ENCODE data around the gene PLCB1.

DNA sequence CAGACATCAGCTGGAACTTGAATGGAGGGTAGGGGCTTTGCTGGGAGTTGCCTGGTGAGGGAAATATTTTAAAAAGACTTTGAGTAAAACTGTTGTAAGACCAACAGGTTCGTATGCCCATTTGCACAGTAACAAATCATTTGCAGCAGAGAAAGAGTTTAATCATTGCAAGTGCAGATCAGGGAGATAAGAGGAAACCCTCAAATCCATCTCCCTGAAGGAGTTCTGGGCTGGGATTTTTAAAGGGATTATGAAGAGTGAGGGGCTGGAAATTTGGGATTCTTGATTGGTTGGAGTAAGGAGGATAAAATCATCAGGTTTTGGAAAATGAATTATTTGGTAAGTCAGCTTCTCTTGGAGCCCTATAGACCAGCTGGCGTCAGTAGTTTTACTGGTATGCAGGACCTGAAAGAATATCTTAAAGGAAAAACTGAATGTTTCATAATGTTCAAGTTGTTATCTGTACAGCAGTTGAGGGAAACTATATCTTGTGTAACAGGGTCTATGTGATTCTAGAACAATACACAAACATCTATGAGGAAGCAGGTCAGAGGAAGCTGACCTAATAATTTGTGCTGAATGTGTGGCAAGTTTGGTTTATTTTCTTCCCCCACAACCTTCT is 295.5 kb downstream of the PLCB1 start:
- TF ChIP-seq POLR2AphosphoS5 (IDR thresholded peaks at IDR 0.05; ENCODE audit: low read depth, low read length), result no peak
- no peak for TF ChIP-seq POLR2A (IDR thresholded peaks at IDR 0.05; ENCODE audit: low read depth, low read length)
- no peak for TF ChIP-seq TAF1 (IDR thresholded peaks at IDR 0.05; ENCODE audit: borderline replicate concordance, low read depth, low read length)
